ENCODE results near the gene CD300LG.
A peak's percentile ranks its signal among the peaks of the same experiment; 100 is the strongest.

Gene CD300LG

GRCh38 chr17:43809121-43809520 lies 37.9 kb upstream of the CD300LG start:
- DNase-seq (ENCODE audit: low read depth): no peak
- H3K4me3 ChIP-seq (ENCODE audit: low read length): no peak overlapping the region
- TF ChIP-seq, protein P1, sequence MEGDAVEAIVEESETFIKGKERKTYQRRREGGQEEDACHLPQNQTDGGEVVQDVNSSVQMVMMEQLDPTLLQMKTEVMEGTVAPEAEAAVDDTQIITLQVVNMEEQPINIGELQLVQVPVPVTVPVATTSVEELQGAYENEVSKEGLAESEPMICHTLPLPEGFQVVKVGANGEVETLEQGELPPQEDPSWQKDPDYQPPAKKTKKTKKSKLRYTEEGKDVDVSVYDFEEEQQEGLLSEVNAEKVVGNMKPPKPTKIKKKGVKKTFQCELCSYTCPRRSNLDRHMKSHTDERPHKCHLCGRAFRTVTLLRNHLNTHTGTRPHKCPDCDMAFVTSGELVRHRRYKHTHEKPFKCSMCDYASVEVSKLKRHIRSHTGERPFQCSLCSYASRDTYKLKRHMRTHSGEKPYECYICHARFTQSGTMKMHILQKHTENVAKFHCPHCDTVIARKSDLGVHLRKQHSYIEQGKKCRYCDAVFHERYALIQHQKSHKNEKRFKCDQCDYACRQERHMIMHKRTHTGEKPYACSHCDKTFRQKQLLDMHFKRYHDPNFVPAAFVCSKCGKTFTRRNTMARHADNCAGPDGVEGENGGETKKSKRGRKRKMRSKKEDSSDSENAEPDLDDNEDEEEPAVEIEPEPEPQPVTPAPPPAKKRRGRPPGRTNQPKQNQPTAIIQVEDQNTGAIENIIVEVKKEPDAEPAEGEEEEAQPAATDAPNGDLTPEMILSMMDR (conservative IDR thresholded peaks at IDR 0.05; ENCODE audit: low read length): no peak

DNA sequence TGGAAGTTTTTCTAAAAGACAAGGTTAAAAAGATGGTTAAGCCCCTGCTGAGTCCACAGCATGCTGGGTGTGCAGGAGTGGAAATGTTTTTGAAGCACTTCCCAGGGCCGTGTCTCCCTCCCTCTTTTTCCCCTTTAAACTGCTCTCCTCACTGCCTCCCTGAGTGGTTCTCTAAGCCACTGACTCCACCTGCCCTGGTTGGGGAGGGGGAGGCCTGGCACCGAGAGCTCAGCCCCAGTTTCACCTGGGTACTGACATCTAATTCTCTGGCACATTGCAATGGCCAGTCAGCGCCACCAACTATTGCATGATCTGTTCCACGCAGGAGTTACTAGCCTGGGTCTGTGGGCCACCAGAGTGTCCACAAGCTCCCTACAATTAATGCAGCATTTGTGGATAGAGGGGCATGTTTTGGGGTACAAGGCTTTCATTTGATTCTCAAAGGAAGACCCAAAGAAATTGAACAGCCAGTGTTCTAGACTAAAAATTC lies 36.7 kb upstream of the CD300LG start:
- TF ChIP-seq, protein P1 (conservative IDR thresholded peaks at IDR 0.05; ENCODE audit: low read length): no peak
- H3K4me3 ChIP-seq (ENCODE audit: low read length): no peak overlapping the region
- DNase-seq (ENCODE audit: low read depth): no peak

DNA sequence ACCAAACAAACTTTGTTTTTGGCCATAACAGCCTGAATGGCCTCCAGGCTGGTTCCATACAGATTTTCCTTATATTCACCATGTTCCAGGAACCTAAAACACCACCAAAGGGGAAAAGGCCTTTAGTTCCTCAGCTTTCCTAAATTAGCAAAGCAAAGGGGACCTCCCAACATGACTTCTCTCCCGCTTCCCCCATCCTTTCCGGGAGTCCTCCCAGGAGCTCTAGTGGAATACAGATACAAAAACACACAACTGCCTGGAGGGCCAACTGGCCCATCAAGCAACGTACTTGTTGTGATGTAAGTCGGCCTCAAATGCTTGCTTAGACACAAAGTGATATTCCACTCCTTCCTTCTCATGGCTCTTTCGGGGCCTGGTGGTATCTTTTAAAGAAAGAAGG lies 36.2 kb upstream of the CD300LG start:
- DNase-seq (ENCODE audit: low read depth): no peak
- TF ChIP-seq, protein P1 (conservative IDR thresholded peaks at IDR 0.05; ENCODE audit: low read length): no peak
- no peak overlapping the region for H3K4me3 ChIP-seq (ENCODE audit: low read length)

GRCh38 chr17:43812396-43813265 lies 34.3 kb upstream of the CD300LG start:
- DNase-seq (ENCODE audit: low read depth): no peak
- TF ChIP-seq, protein P1 (conservative IDR thresholded peaks at IDR 0.05; ENCODE audit: low read length): no peak
- no peak overlapping the region for H3K4me3 ChIP-seq (ENCODE audit: low read length)

DNA sequence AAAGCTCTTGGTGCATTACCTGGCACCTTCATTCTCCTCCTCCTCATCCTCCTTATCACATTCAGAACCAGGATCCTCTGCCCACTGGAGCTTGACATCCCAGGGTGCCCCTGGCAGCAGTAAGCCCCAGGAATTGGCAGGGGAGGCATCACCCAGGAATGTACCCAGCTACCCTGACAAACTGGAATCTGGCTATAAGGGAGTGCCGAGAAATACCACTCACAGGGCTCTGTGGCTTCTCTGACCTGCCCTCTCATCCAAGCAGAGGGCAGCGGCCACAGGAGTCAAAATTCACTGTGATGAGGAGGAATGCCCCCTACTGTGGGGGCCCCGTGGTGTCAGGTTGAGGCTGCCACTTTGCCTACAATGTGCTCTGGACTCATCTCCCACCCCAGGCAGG lies 33.6 kb upstream of the CD300LG start:
- TF ChIP-seq, protein P1 (conservative IDR thresholded peaks at IDR 0.05; ENCODE audit: low read length): no peak
- H3K4me3 ChIP-seq (ENCODE audit: low read length): no peak overlapping the region
- DNase-seq (ENCODE audit: low read depth): no peak

DNA sequence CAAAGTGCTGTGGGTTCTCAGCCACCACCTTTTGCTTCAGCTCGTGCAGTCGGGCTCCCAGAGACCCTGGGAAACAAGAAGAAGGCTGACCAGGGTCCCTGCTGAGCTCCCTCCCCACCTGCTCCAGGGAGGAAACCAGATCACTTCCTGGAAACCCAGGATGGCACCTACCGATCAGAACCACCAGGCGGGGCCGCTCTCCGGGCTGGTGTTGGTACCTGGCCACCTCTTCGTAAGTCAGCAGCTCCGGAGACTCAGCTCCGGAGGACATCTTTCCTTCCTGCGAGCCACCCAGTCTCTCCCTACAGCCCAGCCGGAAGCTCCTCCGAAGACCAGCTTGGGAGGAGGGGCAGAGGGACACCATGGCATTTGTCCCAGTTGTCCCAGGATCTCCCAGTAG lies 33.0 kb upstream of the CD300LG start:
- TF ChIP-seq, protein P1 (conservative IDR thresholded peaks at IDR 0.05; ENCODE audit: low read length): no peak
- DNase-seq (ENCODE audit: low read depth): no peak
- no peak overlapping the region for H3K4me3 ChIP-seq (ENCODE audit: low read length)

- H3K4me3 ChIP-seq (ENCODE audit: low read length): no peak overlapping the region
- DNase-seq (ENCODE audit: low read depth): peak; percentile 87
- TF ChIP-seq, protein P1 (conservative IDR thresholded peaks at IDR 0.05; ENCODE audit: low read length): no peak
Measured at GRCh38 chr17:43814714-43815113, 32.3 kb upstream of the CD300LG start.
